Body of pancreas (tissue), 4 donors: Measurements from ENCODE around the gene TBL1X. TPM values are rescaled to one million over a fixed set of nuclear protein-coding genes. Genes with fewer than 3 reads are reported as not detected.

Experiments used
- ATAC-seq: fragments of 150-250 bp; one replicate; pipeline ENCODE4 v1.9.1; 2016
- DNase-seq, 4 donors: peaks; one replicate each; pipeline ENCODE4 v3.0.0-alpha.2; 2019
- H3K27ac ChIP-seq, 4 donors: fragments of 200-600 bp; sonication (generic); 1 replicate in 3 of 4; 2 replicates in 1 of 4; pipeline versions ENCODE4 v1.5.1 to v1.6.1; 2016 to 2019; ENCODE audit warnings: mild to moderate bottlenecking in 1 of 4, mixed read lengths in 1 of 4, moderate library complexity in 1 of 4
- H3K27me3 ChIP-seq, 2 donors: fragments of 200-600 bp; sonication (generic); one replicate each; pipeline ENCODE4 v1.6.0; 2016; ENCODE audit warnings: mild to moderate bottlenecking in 1 of 2
- H3K36me3 ChIP-seq, 2 donors: fragments of 200-600 bp; sonication (generic); replicated peaks in 1 of 2; 2 replicates each; pipeline ENCODE4 v1.5.1; 2016; ENCODE audit warnings: low read depth in 2 of 2; ENCODE audit not compliant: insufficient read depth in 1 of 2
- H3K4me1 ChIP-seq: fragments of 200-600 bp; sonication (generic); one replicate; pipeline ENCODE4 v1.6.0; 2016
- H3K4me3 ChIP-seq, 2 donors: fragments of 200-600 bp; sonication (generic); 1 replicate in 1 of 2; 2 replicates in 1 of 2; pipeline ENCODE4 v1.5.1; 2016 to 2019
- H3K9me3 ChIP-seq, 3 donors: fragments of 200-600 bp; sonication (generic); 1 replicate in 2 of 3; 2 replicates in 1 of 3; pipeline ENCODE4 v1.5.1; 2016
- CTCF ChIP-seq, 7 experiments: fragments of 450-650 bp in 4 of 7; fragments of 200-600 bp in 3 of 7; sonication (generic) in 3 of 7; IDR thresholded peaks; one replicate each; pipeline ENCODE4 v1.5.1; 2016 to 2019; ENCODE audit warnings: antibody characterized with exemption in 7 of 7
- POLR2A ChIP-seq, 3 donors: fragments of 450-650 bp; IDR thresholded peaks; one replicate each; pipeline ENCODE4 v1.6.1; 2016; ENCODE audit warnings: antibody characterized with exemption in 3 of 3, mild to moderate bottlenecking in 2 of 3
- WGBS, 2 donors: methylation state at CpG; one replicate each; pipeline ENCODE4 v1.1.5; 2017; 5-methylcytosine and 5-hydroxymethylcytosine counted together
- intact Hi-C: fragments of 100-400 bp; cut with DNase I; formaldehyde crosslinking; loops from one replicate; pipeline ENCODE4 v1.15.1; 2023
- total RNA-seq, 2 donors: library from RNA; depleted of rRNA; stranded (reverse); fragments of >200 nt; gene quantifications; one replicate each; pipeline ENCODE4 v1.1.0, GENCODE V29; 2016

Gene TBL1X
- total RNA-seq, 2 donors from 2014 or later: 7.9 to 16.3 TPM

GRCh38 chrX:9578083-9578779, 113.4 kb downstream of the TBL1X start:
- no peak for ATAC-seq

GRCh38 chrX:9581771-9582385, 117.0 kb downstream of the TBL1X start:
- intact Hi-C loops: no loop called here
- WGBS, 2 donors: 65 to 71% methylated on average over 5 to 8 of the region's 8 CpGs
- no peaks in the 10 kb centered on the region for H3K27me3 ChIP-seq
- ATAC-seq (no peak), DNase-seq (no peak)
- no peak overlapping the region for H3K27ac ChIP-seq
- no peaks in the 10 kb centered on the region for H3K36me3 ChIP-seq
- TF ChIP-seq POLR2A (IDR thresholded peaks at IDR 0.05) (no peak), CTCF (IDR thresholded peaks at IDR 0.05) (no peak)
- H3K4me3 ChIP-seq: no peak overlapping the region
- H3K9me3 ChIP-seq: no peaks in the 10 kb centered on the region
- H3K4me1 ChIP-seq: no peaks in the 10 kb centered on the region

More at GRCh38 chrX:9578083-9578779, 113.4 kb downstream of the TBL1X start:
- Histone ChIP-seq H3K36me3 (no peaks in the 10 kb centered on the region), H3K4me1 (peaks cover 6% of the 10 kb centered on the region), H3K27me3 (no peaks in the 10 kb centered on the region), H3K27ac (no peak overlapping the region), H3K4me3 (no peak overlapping the region), H3K9me3 (no peaks in the 10 kb centered on the region)
- no peak for DNase-seq
- no peak for TF ChIP-seq POLR2A (IDR thresholded peaks at IDR 0.05)
- TF ChIP-seq CTCF (IDR thresholded peaks at IDR 0.05): no peak
- 74 to 85% methylated on average over 11 to 14 of the region's 20 CpGs for WGBS, 2 donors
- intact Hi-C loops: no loop called here

GRCh38 chrX:9582956-9583355, 118.1 kb downstream of the TBL1X start:
- TF ChIP-seq CTCF (IDR thresholded peaks at IDR 0.05) (no peak), POLR2A (IDR thresholded peaks at IDR 0.05) (no peak)
- Histone ChIP-seq H3K36me3 (no peaks in the 10 kb centered on the region), H3K27ac (no peak overlapping the region), H3K4me3 (no peak overlapping the region), H3K9me3 (no peaks in the 10 kb centered on the region), H3K27me3 (no peaks in the 10 kb centered on the region), H3K4me1 (no peaks in the 10 kb centered on the region)
- DNase-seq (no peak), ATAC-seq (no peak)
- WGBS, 2 donors: 81 to 89% methylated on average over 3 of the region's 3 CpGs
- intact Hi-C loops: no loop called here

- DNase-seq (no peak), ATAC-seq (no peak)
- WGBS, 2 donors: 94% methylated on average over 7 of the region's 14 CpGs; no CpG with 5 or more reads in 1 of the 2 donors
- Histone ChIP-seq H3K4me1 (no peaks in the 10 kb centered on the region), H3K36me3 (no peaks in the 10 kb centered on the region), H3K4me3 (no peak overlapping the region), H3K27me3 (no peaks in the 10 kb centered on the region), H3K27ac (no peak overlapping the region), H3K9me3 (no peaks in the 10 kb centered on the region)
- intact Hi-C loops: no loop called here
- TF ChIP-seq POLR2A (IDR thresholded peaks at IDR 0.05): no peak
- TF ChIP-seq CTCF (IDR thresholded peaks at IDR 0.05): no peak
These were observed 122.1 kb downstream of the TBL1X start for GRCh38 chrX:9586992-9587392.
